Measurements from ENCODE around the gene FBXO40.

DNA sequence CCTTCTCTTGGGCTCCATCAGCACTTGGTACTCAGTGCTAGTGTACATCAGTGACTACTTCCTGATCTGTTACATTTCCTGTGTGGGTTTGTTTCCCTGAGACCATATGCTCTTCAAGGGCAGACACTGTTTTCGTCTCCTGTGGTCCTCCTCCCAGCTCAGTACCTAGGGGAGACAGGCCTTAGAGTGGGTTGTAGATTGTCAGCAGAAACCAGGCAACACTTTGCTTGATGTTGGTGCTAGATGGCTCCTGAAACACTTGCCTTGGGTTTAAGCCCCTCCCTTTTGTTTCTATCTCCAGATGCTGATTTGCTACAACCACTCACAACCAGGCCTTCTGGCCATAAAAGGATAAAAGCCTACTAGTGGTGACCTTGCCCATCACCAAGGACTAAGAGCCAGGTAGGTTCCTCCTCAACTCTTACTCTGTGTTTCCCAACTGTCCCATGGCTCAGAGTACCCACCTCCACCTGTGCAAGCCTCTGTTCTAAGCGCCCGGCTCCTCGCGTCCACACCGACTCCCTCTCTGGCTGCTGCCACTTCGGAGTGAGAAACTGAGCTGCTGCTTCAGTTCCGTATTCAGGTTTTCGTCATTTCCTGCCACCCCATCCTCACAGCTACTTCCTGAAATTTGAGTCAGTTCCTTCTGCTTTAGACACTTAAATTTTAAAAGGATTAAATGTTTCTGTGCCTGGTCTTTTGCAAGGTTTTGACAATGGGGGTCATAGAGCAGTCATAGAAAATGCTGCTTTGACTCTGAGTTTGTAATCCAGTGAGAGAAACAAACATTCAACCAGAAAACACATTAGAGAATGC lies 67.4 kb downstream of the FBXO40 start, which contains the start of gene HCLS1:
- TF ChIP-seq TOX (CRISPR knock-in tag; IDR thresholded peaks at IDR 0.05; ENCODE audit: borderline replicate concordance), result no peak
- TF ChIP-seq ZFP30 (CRISPR knock-in tag; IDR thresholded peaks at IDR 0.05), result no peak
- TF ChIP-seq, protein P1, sequence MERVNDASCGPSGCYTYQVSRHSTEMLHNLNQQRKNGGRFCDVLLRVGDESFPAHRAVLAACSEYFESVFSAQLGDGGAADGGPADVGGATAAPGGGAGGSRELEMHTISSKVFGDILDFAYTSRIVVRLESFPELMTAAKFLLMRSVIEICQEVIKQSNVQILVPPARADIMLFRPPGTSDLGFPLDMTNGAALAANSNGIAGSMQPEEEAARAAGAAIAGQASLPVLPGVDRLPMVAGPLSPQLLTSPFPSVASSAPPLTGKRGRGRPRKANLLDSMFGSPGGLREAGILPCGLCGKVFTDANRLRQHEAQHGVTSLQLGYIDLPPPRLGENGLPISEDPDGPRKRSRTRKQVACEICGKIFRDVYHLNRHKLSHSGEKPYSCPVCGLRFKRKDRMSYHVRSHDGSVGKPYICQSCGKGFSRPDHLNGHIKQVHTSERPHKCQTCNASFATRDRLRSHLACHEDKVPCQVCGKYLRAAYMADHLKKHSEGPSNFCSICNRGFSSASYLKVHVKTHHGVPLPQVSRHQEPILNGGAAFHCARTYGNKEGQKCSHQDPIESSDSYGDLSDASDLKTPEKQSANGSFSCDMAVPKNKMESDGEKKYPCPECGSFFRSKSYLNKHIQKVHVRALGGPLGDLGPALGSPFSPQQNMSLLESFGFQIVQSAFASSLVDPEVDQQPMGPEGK (CRISPR knock-in tag; IDR thresholded peaks at IDR 0.05; ENCODE audit: borderline replicate concordance), result no peak
- TF ChIP-seq RARB (CRISPR knock-in tag; IDR thresholded peaks at IDR 0.05), result no peak
- TF ChIP-seq ZFP3 (CRISPR knock-in tag; IDR thresholded peaks at IDR 0.05), result no peak
- TF ChIP-seq, protein P2, sequence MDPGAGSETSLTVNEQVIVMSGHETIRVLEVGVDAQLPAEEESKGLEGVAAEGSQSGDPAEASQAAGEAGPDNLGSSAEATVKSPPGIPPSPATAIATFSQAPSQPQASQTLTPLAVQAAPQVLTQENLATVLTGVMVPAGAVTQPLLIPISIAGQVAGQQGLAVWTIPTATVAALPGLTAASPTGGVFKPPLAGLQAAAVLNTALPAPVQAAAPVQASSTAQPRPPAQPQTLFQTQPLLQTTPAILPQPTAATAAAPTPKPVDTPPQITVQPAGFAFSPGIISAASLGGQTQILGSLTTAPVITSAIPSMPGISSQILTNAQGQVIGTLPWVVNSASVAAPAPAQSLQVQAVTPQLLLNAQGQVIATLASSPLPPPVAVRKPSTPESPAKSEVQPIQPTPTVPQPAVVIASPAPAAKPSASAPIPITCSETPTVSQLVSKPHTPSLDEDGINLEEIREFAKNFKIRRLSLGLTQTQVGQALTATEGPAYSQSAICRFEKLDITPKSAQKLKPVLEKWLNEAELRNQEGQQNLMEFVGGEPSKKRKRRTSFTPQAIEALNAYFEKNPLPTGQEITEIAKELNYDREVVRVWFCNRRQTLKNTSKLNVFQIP (CRISPR knock-in tag; IDR thresholded peaks at IDR 0.05; ENCODE audit: borderline replicate concordance, low read depth), result no peak
- TF ChIP-seq OSR1 (CRISPR knock-in tag; IDR thresholded peaks at IDR 0.05), result no peak
- no peak for TF ChIP-seq ZNF565 (CRISPR knock-in tag; conservative IDR thresholded peaks at IDR 0.05; ENCODE audit: low read depth)
- no peak for TF ChIP-seq GLIS3 (CRISPR knock-in tag; IDR thresholded peaks at IDR 0.05)
- TF ChIP-seq ESRRG (CRISPR knock-in tag; IDR thresholded peaks at IDR 0.05), result no peak
- no peak for TF ChIP-seq BACH2 (CRISPR knock-in tag; IDR thresholded peaks at IDR 0.05; ENCODE audit: borderline replicate concordance)

All from SK-N-SH treated with all-trans-retinoic acid at 6 μM for 48 hours (cell line).